Osteocyte (in vitro differentiated cells): Measurements from ENCODE around the gene KAT6B. TPM values are rescaled to one million over a fixed set of nuclear protein-coding genes. Genes with fewer than 3 reads are reported as not detected.
A peak's percentile ranks its signal among the peaks of the same experiment; 100 is the strongest.

Source experiments
- DNase-seq: peaks from one replicate; pipeline ENCODE4 v3.0.0; 2021; ENCODE audit warnings: mixed read lengths; ENCODE audit not compliant: unreplicated experiment; ENCODE audit errors: extremely low spot score
- H3K27ac Mint-ChIP-seq: one replicate; pipeline ENCODE4 v1.8.0; 2021; ENCODE audit warnings: mild to moderate bottlenecking, mixed read lengths; ENCODE audit not compliant: unreplicated experiment
- H3K27me3 Mint-ChIP-seq: one replicate; pipeline ENCODE4 v1.8.0; 2021; ENCODE audit warnings: mixed read lengths; ENCODE audit not compliant: unreplicated experiment
- H3K36me3 Mint-ChIP-seq: one replicate; pipeline ENCODE4 v1.8.0; 2021; ENCODE audit warnings: mixed read lengths; ENCODE audit not compliant: unreplicated experiment
- H3K4me1 Mint-ChIP-seq: one replicate; pipeline ENCODE4 v1.8.0; 2021; ENCODE audit warnings: mixed read lengths; ENCODE audit not compliant: unreplicated experiment
- H3K4me3 Mint-ChIP-seq: one replicate; pipeline ENCODE4 v1.8.0; 2021; ENCODE audit warnings: mild to moderate bottlenecking, moderate library complexity, mixed read lengths; ENCODE audit not compliant: unreplicated experiment
- H3K9me3 Mint-ChIP-seq: one replicate; pipeline ENCODE4 v1.8.0; 2021; ENCODE audit warnings: mixed read lengths; ENCODE audit not compliant: unreplicated experiment
- CTCF ChIP-seq: fragments of 200-600 bp; sonication (generic); IDR thresholded peaks from 2 replicates; pipeline ENCODE4 v1.5.0; 2021; ENCODE audit warnings: antibody characterized with exemption, mild to moderate bottlenecking, moderate library complexity
- total RNA-seq: library from RNA; stranded (reverse); gene quantifications from 2 replicates; pipeline ENCODE4 v1.2.1, GENCODE V29; 2021

Gene KAT6B
- total RNA-seq, 1 donor from 2014 or later, result 28.2 TPM

- Mint-ChIP-seq H3K4me3 (no peak overlapping the region), H3K36me3 (peaks cover 57% of the 10 kb centered on the region), H3K4me1 (no peaks in the 10 kb centered on the region), H3K9me3 (no peaks in the 10 kb centered on the region), H3K27ac (no peak overlapping the region), H3K27me3 (no peaks in the 10 kb centered on the region)
- TF ChIP-seq CTCF, result no peak
- peak; percentile 76 for DNase-seq
These were observed 203.0 kb downstream of the KAT6B start for GRCh38 chr10:75029420-75029819.

DNA sequence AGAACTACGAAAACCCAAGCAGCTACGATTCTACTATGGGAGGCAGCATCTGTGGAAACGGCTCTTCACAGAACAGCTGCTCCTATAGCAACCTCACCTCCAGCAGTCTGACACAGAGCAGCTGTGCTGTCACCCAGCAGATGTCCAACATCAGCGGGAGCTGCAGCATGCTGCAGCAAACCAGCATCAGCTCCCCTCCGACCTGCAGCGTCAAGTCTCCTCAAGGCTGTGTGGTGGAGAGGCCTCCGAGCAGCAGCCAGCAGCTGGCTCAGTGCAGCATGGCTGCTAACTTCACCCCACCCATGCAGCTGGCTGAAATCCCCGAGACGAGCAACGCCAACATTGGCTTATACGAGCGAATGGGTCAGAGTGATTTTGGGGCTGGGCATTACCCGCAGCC, 203.5 kb downstream of the KAT6B start:
- H3K4me1 Mint-ChIP-seq, result no peaks in the 10 kb centered on the region
- no peaks in the 10 kb centered on the region for H3K27me3 Mint-ChIP-seq
- no peak for TF ChIP-seq CTCF
- H3K27ac Mint-ChIP-seq, result no peak overlapping the region
- H3K9me3 Mint-ChIP-seq, result no peaks in the 10 kb centered on the region
- DNase-seq, result peak; percentile 80
- H3K36me3 Mint-ChIP-seq, result peaks cover 53% of the 10 kb centered on the region
- H3K4me3 Mint-ChIP-seq, result no peak overlapping the region

- H3K9me3 Mint-ChIP-seq, result no peaks in the 10 kb centered on the region
- peaks cover 48% of the 10 kb centered on the region for H3K36me3 Mint-ChIP-seq
- H3K27me3 Mint-ChIP-seq, result no peaks in the 10 kb centered on the region
- H3K4me1 Mint-ChIP-seq, result no peaks in the 10 kb centered on the region
- H3K4me3 Mint-ChIP-seq, result no peak overlapping the region
- no peak for TF ChIP-seq CTCF
- DNase-seq, result peak; percentile 66
- no peak overlapping the region for H3K27ac Mint-ChIP-seq
These were observed 204.0 kb downstream of the KAT6B start for GRCh38 chr10:75030371-75030770.

DNA sequence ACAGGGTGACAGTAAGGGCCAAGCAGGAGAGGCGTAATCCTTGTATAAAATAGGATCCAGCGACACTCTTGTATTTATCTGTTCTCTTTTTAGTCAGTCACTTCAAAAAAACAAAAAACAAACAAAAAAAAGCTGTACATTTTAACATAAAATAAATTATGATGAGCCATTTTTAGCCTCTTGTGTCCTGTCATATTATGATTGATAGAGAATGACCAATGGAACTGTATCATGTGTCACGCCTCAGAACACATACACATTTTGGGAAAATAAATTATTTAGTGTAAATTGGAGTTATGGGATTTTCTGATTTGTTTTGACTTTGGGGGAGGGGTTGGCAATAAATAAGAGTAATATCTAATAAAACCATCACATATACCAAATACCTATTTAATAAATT, 205.7 kb downstream of the KAT6B start:
- Mint-ChIP-seq H3K4me1 (no peaks in the 10 kb centered on the region), H3K27me3 (no peaks in the 10 kb centered on the region), H3K36me3 (peaks cover 40% of the 10 kb centered on the region), H3K9me3 (no peaks in the 10 kb centered on the region), H3K4me3 (no peak overlapping the region), H3K27ac (no peak overlapping the region)
- no peak for TF ChIP-seq CTCF
- DNase-seq, result no peak

GRCh38 chr10:75032813-75033212, 206.4 kb downstream of the KAT6B start:
- Mint-ChIP-seq H3K4me1 (no peaks in the 10 kb centered on the region), H3K27me3 (no peaks in the 10 kb centered on the region), H3K36me3 (peaks cover 38% of the 10 kb centered on the region), H3K4me3 (no peak overlapping the region), H3K27ac (no peak overlapping the region), H3K9me3 (no peaks in the 10 kb centered on the region)
- no peak for TF ChIP-seq CTCF
- DNase-seq, result no peak
